SH-SY5Y (cell line): ENCODE data around the gene CUBN.

Experiments used
- GATA2 ChIP-seq: IDR thresholded peaks from 2 replicates; pipeline ENCODE4 v1.6.1; 2011; ENCODE audit warnings: mild to moderate bottlenecking, low read depth, low read length
- GATA3 ChIP-seq: IDR thresholded peaks from 2 replicates; pipeline ENCODE4 v1.6.1; 2011; ENCODE audit warnings: low read depth, mild to moderate bottlenecking, low read length, moderate library complexity

GRCh38 chr10:17021656-17022465, 107.8 kb downstream of the CUBN start:
- no peak for TF ChIP-seq GATA2
- no peak for TF ChIP-seq GATA3
